PC-3 (cell line): ENCODE results near the gene ATP8A2.

Experiments
- EZH2 ChIP-seq: fragments of 300-600 bp; sonication (generic); IDR thresholded peaks from one replicate; pipeline ENCODE4 v1.6.1; 2017; ENCODE audit warnings: antibody characterized with exemption, mild to moderate bottlenecking, low read length; ENCODE audit not compliant: unreplicated experiment
- EZH2phosphoT487 ChIP-seq: fragments of 300-600 bp; sonication (generic); IDR thresholded peaks from 2 replicates; pipeline ENCODE4 v1.6.1; 2018; ENCODE audit warnings: mild to moderate bottlenecking, antibody characterized with exemption, low read length, borderline replicate concordance
- TF ChIP-seq, protein P1 (sequence below): fragments of 300-600 bp; sonication (generic); conservative IDR thresholded peaks from 2 replicates; pipeline ENCODE4 v1.5.1; 2017; ENCODE audit warnings: antibody characterized with exemption, low read depth, mild to moderate bottlenecking, low read length

DNA sequence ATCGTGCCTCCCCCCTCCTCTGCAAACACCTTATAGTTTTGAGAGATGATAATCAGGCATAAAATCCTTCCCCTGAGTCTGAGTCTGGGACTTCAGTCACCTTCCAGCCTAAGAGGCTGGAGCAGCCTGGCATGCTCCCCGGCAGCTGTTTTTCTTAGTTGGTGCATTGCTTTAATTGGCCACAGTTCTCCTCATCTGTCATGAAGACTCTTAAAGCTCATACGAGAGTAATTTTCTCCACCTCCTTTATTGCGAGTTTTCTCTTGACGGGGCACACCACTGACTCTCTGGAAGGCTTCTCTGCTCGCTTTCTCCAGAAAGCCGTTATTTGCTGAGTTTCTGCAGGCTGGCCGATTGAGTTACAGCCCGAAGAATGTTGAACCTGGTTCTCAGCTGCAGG is 310.5 kb downstream of the ATP8A2 start:
- TF ChIP-seq, protein P1, sequence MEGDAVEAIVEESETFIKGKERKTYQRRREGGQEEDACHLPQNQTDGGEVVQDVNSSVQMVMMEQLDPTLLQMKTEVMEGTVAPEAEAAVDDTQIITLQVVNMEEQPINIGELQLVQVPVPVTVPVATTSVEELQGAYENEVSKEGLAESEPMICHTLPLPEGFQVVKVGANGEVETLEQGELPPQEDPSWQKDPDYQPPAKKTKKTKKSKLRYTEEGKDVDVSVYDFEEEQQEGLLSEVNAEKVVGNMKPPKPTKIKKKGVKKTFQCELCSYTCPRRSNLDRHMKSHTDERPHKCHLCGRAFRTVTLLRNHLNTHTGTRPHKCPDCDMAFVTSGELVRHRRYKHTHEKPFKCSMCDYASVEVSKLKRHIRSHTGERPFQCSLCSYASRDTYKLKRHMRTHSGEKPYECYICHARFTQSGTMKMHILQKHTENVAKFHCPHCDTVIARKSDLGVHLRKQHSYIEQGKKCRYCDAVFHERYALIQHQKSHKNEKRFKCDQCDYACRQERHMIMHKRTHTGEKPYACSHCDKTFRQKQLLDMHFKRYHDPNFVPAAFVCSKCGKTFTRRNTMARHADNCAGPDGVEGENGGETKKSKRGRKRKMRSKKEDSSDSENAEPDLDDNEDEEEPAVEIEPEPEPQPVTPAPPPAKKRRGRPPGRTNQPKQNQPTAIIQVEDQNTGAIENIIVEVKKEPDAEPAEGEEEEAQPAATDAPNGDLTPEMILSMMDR = no peak
- TF ChIP-seq EZH2 (no peak), EZH2phosphoT487 (no peak)
